Raji (cell line): ENCODE data around the gene PLD5.

Source experiments
- POLR2A ChIP-seq: IDR thresholded peaks from 2 replicates; pipeline ENCODE4 v1.6.1; 2011; ENCODE audit warnings: low read depth, low read length, control low read depth; ENCODE audit not compliant: insufficient read depth

PLD5 gene

GRCh38 chr1:242196101-242196500 lies 328.4 kb downstream of the PLD5 start:
- TF ChIP-seq POLR2A: no peak

- TF ChIP-seq POLR2A: no peak
These were observed 334.9 kb downstream of the PLD5 start for GRCh38 chr1:242189591-242189990.

GRCh38 chr1:242187816-242188215 lies 336.7 kb downstream of the PLD5 start:
- TF ChIP-seq POLR2A: no peak

GRCh38 chr1:242187171-242187570 lies 337.3 kb downstream of the PLD5 start:
- TF ChIP-seq POLR2A: no peak

GRCh38 chr1:242185731-242186130 lies 338.8 kb downstream of the PLD5 start:
- TF ChIP-seq POLR2A: no peak

GRCh38 chr1:242184955-242185354 lies 339.5 kb downstream of the PLD5 start:
- TF ChIP-seq POLR2A: no peak

- TF ChIP-seq POLR2A: no peak
These were observed 345.4 kb downstream of the PLD5 start for GRCh38 chr1:242178924-242179708.

- no peak for TF ChIP-seq POLR2A
These were observed 346.1 kb downstream of the PLD5 start for GRCh38 chr1:242178436-242178835.

GRCh38 chr1:242162140-242162539 lies 362.4 kb downstream of the PLD5 start:
- no peak for TF ChIP-seq POLR2A

GRCh38 chr1:242147096-242147976 lies 377.2 kb downstream of the PLD5 start:
- no peak for TF ChIP-seq POLR2A

- TF ChIP-seq POLR2A: no peak
These were observed 377.8 kb downstream of the PLD5 start for GRCh38 chr1:242146652-242147051.

- TF ChIP-seq POLR2A: no peak
These were observed 383.7 kb downstream of the PLD5 start for GRCh38 chr1:242140836-242141235.

- TF ChIP-seq POLR2A: no peak
These were observed 384.5 kb downstream of the PLD5 start for GRCh38 chr1:242139986-242140385.

- TF ChIP-seq POLR2A: no peak
These were observed 385.1 kb downstream of the PLD5 start for GRCh38 chr1:242139442-242139841.

GRCh38 chr1:242133796-242134195 lies 390.7 kb downstream of the PLD5 start:
- no peak for TF ChIP-seq POLR2A

GRCh38 chr1:242133351-242133750 lies 391.1 kb downstream of the PLD5 start:
- TF ChIP-seq POLR2A: no peak
